H9 (cell line): ENCODE data around the gene BPIFB2. TPM values are rescaled to one million over a fixed set of nuclear protein-coding genes. Genes with fewer than 3 reads are reported as not detected.

ENCODE experiments used
- DNase-seq: peaks from one replicate; pipeline ENCODE4 v3.0.0-alpha.2; 2017
- H2AFZ ChIP-seq: one replicate; pipeline ENCODE4 v1.6.1; 2013; ENCODE audit warnings: mild to moderate bottlenecking, low read length, control low read depth, moderate library complexity
- H2AK5ac ChIP-seq: 2 replicates; pipeline ENCODE4 v1.6.1; 2013; ENCODE audit warnings: low read length, control low read depth, mixed read lengths; ENCODE audit not compliant: insufficient read length
- H2BK120ac ChIP-seq: one replicate; pipeline ENCODE4 v1.6.1; 2013; ENCODE audit warnings: low read depth, mild to moderate bottlenecking, low read length, control low read depth, inconsistent platforms; ENCODE audit not compliant: poor library complexity, severe bottlenecking
- H2BK12ac ChIP-seq: 2 replicates; pipeline ENCODE4 v1.6.1; 2013; ENCODE audit warnings: low read length, control low read depth, mixed read lengths, low read depth; ENCODE audit not compliant: insufficient read length
- H2BK15ac ChIP-seq: 2 replicates; pipeline ENCODE4 v1.6.1; 2013; ENCODE audit warnings: low read depth, low read length, control low read depth
- H2BK20ac ChIP-seq: one replicate; pipeline ENCODE4 v1.6.1; 2013; ENCODE audit warnings: low read depth, mild to moderate bottlenecking, low read length, control low read depth, inconsistent platforms; ENCODE audit not compliant: poor library complexity, severe bottlenecking
- H2BK5ac ChIP-seq: 2 replicates; pipeline ENCODE4 v1.6.1; 2013; ENCODE audit warnings: low read length, control low read depth, mixed read lengths; ENCODE audit not compliant: insufficient read length
- H3K14ac ChIP-seq: 2 replicates; pipeline ENCODE4 v1.6.1; 2013; ENCODE audit warnings: low read length, control low read depth; ENCODE audit not compliant: insufficient read depth
- H3K18ac ChIP-seq: 2 replicates; pipeline ENCODE4 v1.6.1; 2013; ENCODE audit warnings: low read depth, mild to moderate bottlenecking, mixed read lengths, low read length, control low read depth; ENCODE audit not compliant: insufficient read length
- H3K23ac ChIP-seq: 2 replicates; pipeline ENCODE4 v1.6.1; 2013; ENCODE audit warnings: low read length, control low read depth, mixed read lengths, low read depth; ENCODE audit not compliant: insufficient read length
- H3K23me2 ChIP-seq: 2 replicates; pipeline ENCODE4 v1.6.1; 2013; ENCODE audit warnings: low read depth, mild to moderate bottlenecking, mixed read lengths, low read length, control low read depth; ENCODE audit not compliant: insufficient read length, poor library complexity, severe bottlenecking
- H3K27ac ChIP-seq: 2 replicates; pipeline ENCODE4 v1.5.1; 2013; ENCODE audit warnings: low read length, control low read depth, mixed read lengths, low read depth; ENCODE audit not compliant: insufficient read length
- H3K27me3 ChIP-seq: 2 replicates; pipeline ENCODE4 v1.6.1; 2013; ENCODE audit warnings: low read length, control low read depth, inconsistent platforms; ENCODE audit not compliant: insufficient read depth
- H3K4ac ChIP-seq: 2 replicates; pipeline ENCODE4 v1.6.1; 2013; ENCODE audit warnings: low read depth, mild to moderate bottlenecking, control low read depth, inconsistent platforms, low read length, moderate library complexity
- H3K4me1 ChIP-seq: 2 replicates; pipeline ENCODE4 v1.6.1; 2013; ENCODE audit warnings: low read length, control low read depth, inconsistent platforms; ENCODE audit not compliant: insufficient read depth
- H3K4me2 ChIP-seq: 2 replicates; pipeline ENCODE4 v1.6.1; 2013; ENCODE audit warnings: low read length, control low read depth, mixed read lengths; ENCODE audit not compliant: insufficient read length, insufficient read depth
- H3K56ac ChIP-seq: 2 replicates; pipeline ENCODE4 v1.6.1; 2013; ENCODE audit warnings: low read depth, mild to moderate bottlenecking, mixed read lengths, low read length, control low read depth; ENCODE audit not compliant: insufficient read length
- H3K79me1 ChIP-seq: 2 replicates; pipeline ENCODE4 v1.6.1; 2013; ENCODE audit warnings: low read depth, mild to moderate bottlenecking, moderate library complexity, low read length, control low read depth, inconsistent platforms; ENCODE audit not compliant: insufficient read depth, poor library complexity, severe bottlenecking
- H3K79me2 ChIP-seq: 2 replicates; pipeline ENCODE4 v1.6.1; 2013; ENCODE audit warnings: low read length, control low read depth, inconsistent platforms; ENCODE audit not compliant: insufficient read depth
- H3K9ac ChIP-seq: 2 replicates; pipeline ENCODE4 v1.6.1; 2013; ENCODE audit warnings: low read length, control low read depth, mixed read lengths; ENCODE audit not compliant: insufficient read length; ENCODE audit errors: extremely low read depth
- H3K9me3 ChIP-seq: one replicate; pipeline ENCODE4 v1.6.1; 2013; ENCODE audit warnings: low read depth, low read length, inconsistent platforms; ENCODE audit not compliant: control insufficient read depth
- H3T11ph ChIP-seq: one replicate; pipeline ENCODE4 v1.6.1; 2013; ENCODE audit warnings: mild to moderate bottlenecking, low read length, control low read depth, inconsistent platforms
- H4K20me1 ChIP-seq: one replicate; pipeline ENCODE4 v1.6.1; 2013; ENCODE audit not compliant: control insufficient read depth, insufficient read length, insufficient read depth
- H4K5ac ChIP-seq: 2 replicates; pipeline ENCODE4 v1.6.1; 2013; ENCODE audit warnings: low read depth, mild to moderate bottlenecking, mixed read lengths, low read length, control low read depth; ENCODE audit not compliant: insufficient read length
- H4K8ac ChIP-seq: replicated peaks from 2 replicates; pipeline ENCODE4 v1.6.1; 2013; ENCODE audit warnings: low read length, control low read depth, mixed read lengths, low read depth; ENCODE audit not compliant: insufficient read length
- H4K91ac ChIP-seq: 2 replicates; pipeline ENCODE4 v1.6.1; 2013; ENCODE audit warnings: low read depth, mild to moderate bottlenecking, moderate library complexity, mixed read lengths, low read length, control low read depth; ENCODE audit not compliant: insufficient read length
- H3K27ac Mint-ChIP-seq, 3 experiments: 2 replicates in 2 of 3; 3 replicates in 1 of 3; pipeline ENCODE4 v1.8.0; 2020 to 2021; ENCODE audit warnings: mixed read lengths in 3 of 3, mild to moderate bottlenecking in 1 of 3, moderate library complexity in 1 of 3
- H3K27me3 Mint-ChIP-seq: 2 replicates; pipeline ENCODE4 v1.8.0; 2021; ENCODE audit warnings: low read depth, mild to moderate bottlenecking, moderate library complexity, mixed read lengths
- H3K36me3 Mint-ChIP-seq, 3 experiments: 2 replicates in 2 of 3; 3 replicates in 1 of 3; pipeline ENCODE4 v1.8.0; 2020 to 2021; ENCODE audit warnings: low read depth in 3 of 3, mixed read lengths in 3 of 3; ENCODE audit not compliant: insufficient read depth in 1 of 3
- H3K4me1 Mint-ChIP-seq, 2 experiments: 2 replicates each; pipeline ENCODE4 v1.8.0; 2020; ENCODE audit warnings: mixed read lengths in 2 of 2
- H3K4me3 Mint-ChIP-seq, 2 experiments: 2 replicates in 1 of 2; 3 replicates in 1 of 2; pipeline ENCODE4 v1.8.0; 2020 to 2021; ENCODE audit warnings: mild to moderate bottlenecking in 2 of 2, mixed read lengths in 2 of 2, moderate library complexity in 1 of 2
- H3K9me3 Mint-ChIP-seq, 2 experiments: 2 replicates in 1 of 2; 3 replicates in 1 of 2; pipeline ENCODE4 v1.8.0; 2020; ENCODE audit warnings: mild to moderate bottlenecking in 2 of 2, mixed read lengths in 2 of 2, moderate library complexity in 1 of 2
- WGBS: extraction: QIAGEN DNeasy Blood & Tissue Kit; methylation state at CpG from one replicate; pipeline ENCODE4 v1.1.7; 2013; ENCODE audit warnings: missing lambda C conversion rate, low lambda C conversion rate, mixed read lengths; ENCODE audit not compliant: insufficient read length; ENCODE audit errors: extremely low coverage; 5-methylcytosine and 5-hydroxymethylcytosine counted together
- total RNA-seq: library from RNA; stranded (reverse); gene quantifications from 2 replicates; pipeline ENCODE4 v1.2.1, GENCODE V29; 2021
- TF ChIP-seq, protein P1 (sequence below): fragments of 200-600 bp; sonication (generic); conservative IDR thresholded peaks from 3 replicates; pipeline ENCODE4 v1.8.0; 2021; ENCODE audit warnings: antibody characterized with exemption, mild to moderate bottlenecking

BPIFB2 gene
- total RNA-seq, 1 experiment from 2014 or later = not detected

DNA sequence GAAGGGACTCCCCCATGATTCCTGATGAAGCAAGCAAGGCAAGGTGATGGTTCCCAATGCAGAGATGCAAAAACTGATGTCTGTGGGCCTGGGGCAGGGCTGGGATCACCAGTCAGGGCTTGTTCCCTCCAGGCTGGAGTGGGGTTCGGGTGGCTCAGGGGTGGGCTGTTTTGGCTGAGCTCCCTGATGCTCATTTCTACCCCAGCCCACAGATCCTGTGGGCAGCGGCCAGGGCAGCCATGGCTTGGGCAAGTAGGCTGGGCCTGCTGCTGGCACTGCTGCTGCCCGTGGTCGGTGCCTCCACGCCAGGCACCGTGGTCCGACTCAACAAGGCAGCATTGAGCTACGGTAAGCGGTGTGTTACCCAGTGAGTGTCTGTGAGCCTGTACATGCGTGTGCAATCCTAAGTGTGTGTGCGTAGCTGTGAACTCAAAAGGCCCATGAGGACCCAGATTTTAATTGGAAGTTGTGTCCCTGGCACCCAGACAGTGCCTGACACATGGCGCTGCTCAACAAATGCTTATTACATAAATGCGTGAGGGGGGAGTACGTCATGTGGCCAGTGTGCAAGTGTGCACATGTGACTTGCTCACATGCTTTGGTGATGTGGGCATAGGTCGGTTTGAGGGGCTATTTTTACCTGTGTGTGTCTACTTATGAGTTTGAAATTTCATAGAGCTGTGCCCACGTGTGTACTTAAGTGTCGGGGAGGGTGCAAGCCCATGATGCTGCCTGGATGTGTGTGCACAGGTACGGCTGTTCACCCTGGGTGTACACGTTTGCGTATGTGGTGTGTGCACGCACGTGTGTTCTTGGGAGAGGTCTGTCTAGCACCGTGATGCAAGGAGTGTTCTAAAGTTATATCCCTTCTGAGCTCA, 1.1 kb downstream of the BPIFB2 start:
- no peak overlapping the region for H3K23ac ChIP-seq
- H3K23me2 ChIP-seq = no peaks in the 10 kb centered on the region
- no peaks in the 10 kb centered on the region; the same call in 1 of the 2 replicates for H3K27me3 Mint-ChIP-seq
- no peaks in the 10 kb centered on the region for H3K4me1 ChIP-seq
- no peak overlapping the region for H2BK15ac ChIP-seq
- no peak overlapping the region for H4K8ac ChIP-seq
- H3K4me3 Mint-ChIP-seq = no peak overlapping the region
- H3K27ac ChIP-seq = no peak overlapping the region
- no peak overlapping the region for H2AFZ ChIP-seq
- no peak overlapping the region for H3K9ac ChIP-seq
- no peak overlapping the region for H3K18ac ChIP-seq
- peak overlapping the region in 1 of 3 experiments; percentile 37; a peak in 2 of 7 replicates for H3K27ac Mint-ChIP-seq
- peaks cover 5% of the 10 kb centered on the region in 2 experiments; a peak in 3 of 5 replicates for H3K9me3 Mint-ChIP-seq
- no peaks in the 10 kb centered on the region for H3K27me3 ChIP-seq
- no CpG with 5 or more reads among the region's 23 CpGs for WGBS
- H3K79me1 ChIP-seq = no peaks in the 10 kb centered on the region
- no peak overlapping the region for H2BK5ac ChIP-seq
- H3K79me2 ChIP-seq = no peaks in the 10 kb centered on the region
- DNase-seq = no peak
- no peak overlapping the region for H2AK5ac ChIP-seq
- H3K4ac ChIP-seq = no peak overlapping the region
- no peak overlapping the region for H3T11ph ChIP-seq
- H3K9me3 ChIP-seq = no peaks in the 10 kb centered on the region
- no peak overlapping the region for H4K91ac ChIP-seq
- H3K4me2 ChIP-seq = no peak overlapping the region
- H2BK12ac ChIP-seq = no peak overlapping the region
- peaks cover 0 to 4% (median 0%) of the 10 kb centered on the region in 3 experiments; a peak in 3 of 7 replicates for H3K36me3 Mint-ChIP-seq
- H2BK20ac ChIP-seq = no peak overlapping the region
- TF ChIP-seq, protein P1, sequence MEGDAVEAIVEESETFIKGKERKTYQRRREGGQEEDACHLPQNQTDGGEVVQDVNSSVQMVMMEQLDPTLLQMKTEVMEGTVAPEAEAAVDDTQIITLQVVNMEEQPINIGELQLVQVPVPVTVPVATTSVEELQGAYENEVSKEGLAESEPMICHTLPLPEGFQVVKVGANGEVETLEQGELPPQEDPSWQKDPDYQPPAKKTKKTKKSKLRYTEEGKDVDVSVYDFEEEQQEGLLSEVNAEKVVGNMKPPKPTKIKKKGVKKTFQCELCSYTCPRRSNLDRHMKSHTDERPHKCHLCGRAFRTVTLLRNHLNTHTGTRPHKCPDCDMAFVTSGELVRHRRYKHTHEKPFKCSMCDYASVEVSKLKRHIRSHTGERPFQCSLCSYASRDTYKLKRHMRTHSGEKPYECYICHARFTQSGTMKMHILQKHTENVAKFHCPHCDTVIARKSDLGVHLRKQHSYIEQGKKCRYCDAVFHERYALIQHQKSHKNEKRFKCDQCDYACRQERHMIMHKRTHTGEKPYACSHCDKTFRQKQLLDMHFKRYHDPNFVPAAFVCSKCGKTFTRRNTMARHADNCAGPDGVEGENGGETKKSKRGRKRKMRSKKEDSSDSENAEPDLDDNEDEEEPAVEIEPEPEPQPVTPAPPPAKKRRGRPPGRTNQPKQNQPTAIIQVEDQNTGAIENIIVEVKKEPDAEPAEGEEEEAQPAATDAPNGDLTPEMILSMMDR = no peak
- no peak overlapping the region for H3K56ac ChIP-seq
- H3K4me1 Mint-ChIP-seq = 0 out of 4 replicates have a peak, but pooled peaks cover 0 to under 1% of the 10 kb centered on the region in 2 experiments
- H3K14ac ChIP-seq = no peak overlapping the region
- no peaks in the 10 kb centered on the region for H4K20me1 ChIP-seq
- no peak overlapping the region for H2BK120ac ChIP-seq
- no peak overlapping the region for H4K5ac ChIP-seq
